Muscle layer of duodenum (tissue), 2 donors: Measurements from ENCODE around the gene RPS24.

Experiments
- H3K27ac ChIP-seq: one replicate; pipeline ENCODE4 v1.7.0; 2013; ENCODE audit warnings: mild to moderate bottlenecking, low read length
- H3K27me3 ChIP-seq: one replicate; pipeline ENCODE4 v1.7.0; 2013; ENCODE audit warnings: low read depth, mild to moderate bottlenecking, control low read depth, low read length
- H3K36me3 ChIP-seq, 2 donors: one replicate each; pipeline ENCODE4 v1.7.0; 2013; ENCODE audit warnings: low read length in 2 of 2, control low read depth in 1 of 2, mild to moderate bottlenecking in 1 of 2; ENCODE audit not compliant: insufficient read depth in 2 of 2, control insufficient read depth in 1 of 2
- H3K4me1 ChIP-seq, 2 donors: one replicate each; pipeline ENCODE4 v1.7.0; 2013; ENCODE audit warnings: low read length in 2 of 2, mild to moderate bottlenecking in 2 of 2, control low read depth in 1 of 2, moderate library complexity in 1 of 2; ENCODE audit not compliant: insufficient read depth in 2 of 2, control insufficient read depth in 1 of 2
- H3K4me3 ChIP-seq, 2 donors: one replicate each; pipeline ENCODE4 v1.7.0; 2013; ENCODE audit warnings: low read length in 2 of 2, low read depth in 1 of 2, mild to moderate bottlenecking in 1 of 2
- H3K9me3 ChIP-seq, 2 donors: one replicate each; pipeline ENCODE4 v1.7.0; 2013; ENCODE audit warnings: low read length in 2 of 2, control low read depth in 1 of 2, mild to moderate bottlenecking in 1 of 2; ENCODE audit not compliant: control insufficient read depth in 1 of 2
- donor health status: healthy.

The RPS24 gene

GRCh38 chr10:78007172-78007571 lies 26.5 kb upstream of the RPS24 start:
- Histone ChIP-seq H3K27me3 (no peaks in the 10 kb centered on the region), H3K4me3 (no peak overlapping the region), H3K27ac (no peak overlapping the region), H3K4me1 (no peaks in the 10 kb centered on the region), H3K36me3 (peaks cover 77 to 79% of the 10 kb centered on the region in 2 donors), H3K9me3 (no peaks in the 10 kb centered on the region)

- peaks cover 71 to 77% of the 10 kb centered on the region in 2 donors for H3K36me3 ChIP-seq
- no peaks in the 10 kb centered on the region for H3K4me1 ChIP-seq
- no peak overlapping the region for H3K27ac ChIP-seq
- no peaks in the 10 kb centered on the region for H3K9me3 ChIP-seq
- no peak overlapping the region for H3K4me3 ChIP-seq
- no peaks in the 10 kb centered on the region for H3K27me3 ChIP-seq
Measured at GRCh38 chr10:78009662-78010061, 24.0 kb upstream of the RPS24 start.

- Histone ChIP-seq H3K4me3 (no peak overlapping the region), H3K36me3 (peaks cover 70 to 76% of the 10 kb centered on the region in 2 donors), H3K4me1 (no peaks in the 10 kb centered on the region), H3K27me3 (no peaks in the 10 kb centered on the region), H3K9me3 (no peaks in the 10 kb centered on the region), H3K27ac (no peak overlapping the region)
Measured at GRCh38 chr10:78010278-78010677, 23.4 kb upstream of the RPS24 start.

GRCh38 chr10:78011065-78011464 lies 22.6 kb upstream of the RPS24 start:
- Histone ChIP-seq H3K27ac (no peak overlapping the region), H3K27me3 (no peaks in the 10 kb centered on the region), H3K9me3 (no peaks in the 10 kb centered on the region), H3K4me1 (no peaks in the 10 kb centered on the region), H3K36me3 (peaks cover 71 to 80% of the 10 kb centered on the region in 2 donors), H3K4me3 (no peak overlapping the region)

GRCh38 chr10:78013564-78013963 lies 20.1 kb upstream of the RPS24 start:
- Histone ChIP-seq H3K36me3 (peaks cover 63 to 86% of the 10 kb centered on the region in 2 donors), H3K4me3 (no peak overlapping the region), H3K27ac (no peak overlapping the region), H3K9me3 (no peaks in the 10 kb centered on the region), H3K4me1 (no peaks in the 10 kb centered on the region), H3K27me3 (no peaks in the 10 kb centered on the region)

- H3K9me3 ChIP-seq: no peaks in the 10 kb centered on the region
- peaks cover 61 to 90% of the 10 kb centered on the region in 2 donors for H3K36me3 ChIP-seq
- no peak overlapping the region for H3K27ac ChIP-seq
- no peaks in the 10 kb centered on the region for H3K4me1 ChIP-seq
- H3K27me3 ChIP-seq: no peaks in the 10 kb centered on the region
- no peak overlapping the region for H3K4me3 ChIP-seq
Measured at GRCh38 chr10:78015546-78015945, 18.1 kb upstream of the RPS24 start.

GRCh38 chr10:78017856-78018255 lies 15.8 kb upstream of the RPS24 start:
- no peak overlapping the region for H3K4me3 ChIP-seq

GRCh38 chr10:78019264-78019663 lies 14.4 kb upstream of the RPS24 start:
- H3K36me3 ChIP-seq: peaks cover 54 to 90% of the 10 kb centered on the region in 2 donors
- H3K27me3 ChIP-seq: no peaks in the 10 kb centered on the region
- no peak overlapping the region for H3K27ac ChIP-seq

More at GRCh38 chr10:78017856-78018255, 15.8 kb upstream of the RPS24 start:
- H3K4me1 ChIP-seq: no peaks in the 10 kb centered on the region
- no peaks in the 10 kb centered on the region for H3K27me3 ChIP-seq
- H3K36me3 ChIP-seq: peaks cover 61 to 90% of the 10 kb centered on the region in 2 donors
- H3K27ac ChIP-seq: no peak overlapping the region
- H3K9me3 ChIP-seq: no peaks in the 10 kb centered on the region

GRCh38 chr10:78021201-78021600 lies 12.5 kb upstream of the RPS24 start:
- peaks cover 57 to 94% of the 10 kb centered on the region in 2 donors for H3K36me3 ChIP-seq

More at GRCh38 chr10:78019264-78019663, 14.4 kb upstream of the RPS24 start:
- no peak overlapping the region for H3K4me3 ChIP-seq
- H3K9me3 ChIP-seq: no peaks in the 10 kb centered on the region
- H3K4me1 ChIP-seq: no peaks in the 10 kb centered on the region

GRCh38 chr10:78023741-78024140 lies 9.9 kb upstream of the RPS24 start:
- no peaks in the 10 kb centered on the region for H3K9me3 ChIP-seq
- H3K27me3 ChIP-seq: no peaks in the 10 kb centered on the region
- peaks cover 0 to 11% of the 10 kb centered on the region in 2 donors for H3K4me1 ChIP-seq
- no peak overlapping the region for H3K27ac ChIP-seq
- H3K4me3 ChIP-seq: no peak overlapping the region
- peaks cover 44 to 72% of the 10 kb centered on the region in 2 donors for H3K36me3 ChIP-seq

More at GRCh38 chr10:78021201-78021600, 12.5 kb upstream of the RPS24 start:
- Histone ChIP-seq H3K9me3 (no peaks in the 10 kb centered on the region), H3K27me3 (no peaks in the 10 kb centered on the region), H3K4me3 (no peak overlapping the region), H3K27ac (no peak overlapping the region), H3K4me1 (no peaks in the 10 kb centered on the region)

GRCh38 chr10:78025685-78026364 lies 7.8 kb upstream of the RPS24 start:
- Histone ChIP-seq H3K27me3 (no peaks in the 10 kb centered on the region), H3K27ac (no peak overlapping the region), H3K9me3 (no peaks in the 10 kb centered on the region), H3K4me1 (peaks cover 0 to 12% of the 10 kb centered on the region in 2 donors), H3K4me3 (no peak overlapping the region), H3K36me3 (peaks cover 33 to 51% of the 10 kb centered on the region in 2 donors)
